Right renal pelvis (tissue), 4 donors: ENCODE results near the gene MOV10L1. TPM values are rescaled to one million over a fixed set of nuclear protein-coding genes. Genes with fewer than 3 reads are reported as not detected.

Experiments used
- DNase-seq, 4 donors: peaks; one replicate each; pipeline ENCODE4 v3.0.0-alpha.2; 2013; ENCODE audit warnings: low read depth in 4 of 4, low spot score in 3 of 4, missing footprints in 1 of 4
- polyA plus RNA-seq, 4 donors: library from polyadenylated mRNA; unstranded; fragments of 120-200 nt; gene quantifications; one replicate each; pipeline ENCODE4 v1.2.1, GENCODE V29; 2013; ENCODE audit not compliant: insufficient read length in 4 of 4

Gene MOV10L1
- 1 to 10 TPM in 1 of 4 donors, under 1 TPM in 3; 0.33 to 1.2 (median 0.71) TPM for polyA plus RNA-seq

DNA sequence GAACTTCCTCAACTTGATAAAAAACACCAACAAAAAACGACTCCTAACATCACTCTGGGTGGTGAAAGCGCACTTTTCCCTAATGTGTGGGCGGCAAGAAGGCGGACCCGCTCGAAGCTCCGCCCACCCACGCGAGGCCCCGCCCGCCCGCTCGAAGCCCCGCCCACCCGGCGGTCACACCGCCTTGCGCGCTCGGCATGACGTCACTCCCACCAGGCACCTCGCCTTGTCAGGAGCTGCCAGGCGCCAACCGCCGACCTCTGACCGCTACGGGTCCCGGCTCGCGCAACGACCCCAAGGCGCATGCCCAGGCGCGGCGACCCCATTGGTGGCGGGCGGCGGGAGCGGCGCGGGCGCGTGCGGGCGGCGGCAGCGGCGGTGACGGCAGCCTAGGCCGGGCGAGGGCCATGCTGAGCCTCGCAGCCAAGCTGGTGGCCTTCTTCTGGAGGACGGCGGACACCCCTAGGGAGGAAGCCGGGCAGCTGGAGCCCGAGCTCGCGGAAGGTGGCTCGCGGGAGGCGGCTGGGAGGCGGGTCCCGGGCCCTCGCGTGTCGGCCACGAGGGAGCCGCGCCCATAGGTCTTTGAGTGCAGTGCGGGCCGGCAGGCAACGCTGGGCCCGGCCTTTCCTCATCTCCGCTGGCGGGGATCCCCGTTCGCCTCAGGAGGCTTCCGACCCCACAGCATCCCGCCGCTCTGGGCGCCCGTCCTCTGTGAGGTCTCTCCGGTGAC lies at the start of gene MOV10L1:
MOV10L1 (plus strand) TSS at position 325 of the 730 bp plus-strand sequence; CDS start at position 408, 83 bp downstream.
- DNase-seq, result no peak

DNA sequence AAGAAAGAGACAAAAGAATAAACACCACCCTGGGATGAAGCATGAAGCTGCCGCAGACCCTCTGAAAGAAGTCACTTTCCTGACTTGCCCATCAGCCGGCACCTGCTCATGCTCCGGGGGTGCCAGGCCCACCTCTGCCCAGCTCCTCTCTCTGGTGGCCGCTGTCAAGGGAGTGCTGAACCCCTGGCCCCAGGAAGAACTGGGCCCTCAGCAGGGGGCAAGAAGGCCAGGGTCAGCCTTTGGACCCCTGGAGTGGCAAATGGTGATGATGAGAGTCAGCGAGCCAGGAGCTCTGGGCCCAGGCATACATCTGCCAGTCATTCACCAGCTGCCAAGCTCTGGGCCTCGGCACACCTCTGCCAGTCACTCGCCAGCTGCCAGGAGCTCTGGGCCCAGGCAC lies 49.1 kb upstream of the MOV10L1 start:
- DNase-seq, result no peak

DNA sequence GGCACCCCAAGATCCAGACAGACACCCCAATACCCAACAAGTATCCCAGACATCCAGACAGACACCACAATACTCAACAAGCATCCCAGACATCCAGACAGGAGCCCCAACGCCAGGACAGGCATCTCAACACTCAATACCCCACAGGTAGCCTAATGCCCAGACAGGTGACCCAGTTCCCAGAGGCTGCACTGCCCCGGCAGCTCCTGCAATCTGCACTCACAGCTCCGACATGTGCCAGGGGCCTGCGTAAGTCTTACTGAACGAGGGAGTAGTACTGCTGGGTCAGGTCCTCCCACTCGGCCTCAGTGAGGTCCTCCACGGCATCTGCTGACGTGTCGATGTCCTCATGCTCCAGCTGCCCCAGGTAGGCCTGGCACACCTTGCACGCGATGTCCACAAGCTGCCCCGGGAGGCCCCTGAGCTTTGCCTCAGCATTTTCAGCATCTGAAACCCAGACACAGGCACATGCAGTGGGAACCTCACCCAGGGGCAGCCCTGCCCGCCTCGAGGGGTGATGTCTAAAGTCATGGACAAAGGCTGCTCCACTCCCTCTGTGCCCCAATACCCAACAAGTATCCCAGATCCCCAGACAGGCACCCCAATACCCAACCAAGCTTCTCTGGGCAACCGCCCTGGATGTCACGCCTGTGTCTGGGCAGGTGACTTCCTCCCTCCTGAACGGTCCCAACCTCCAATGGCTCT lies 48.3 kb upstream of the MOV10L1 start:
- DNase-seq, result no peak

DNA sequence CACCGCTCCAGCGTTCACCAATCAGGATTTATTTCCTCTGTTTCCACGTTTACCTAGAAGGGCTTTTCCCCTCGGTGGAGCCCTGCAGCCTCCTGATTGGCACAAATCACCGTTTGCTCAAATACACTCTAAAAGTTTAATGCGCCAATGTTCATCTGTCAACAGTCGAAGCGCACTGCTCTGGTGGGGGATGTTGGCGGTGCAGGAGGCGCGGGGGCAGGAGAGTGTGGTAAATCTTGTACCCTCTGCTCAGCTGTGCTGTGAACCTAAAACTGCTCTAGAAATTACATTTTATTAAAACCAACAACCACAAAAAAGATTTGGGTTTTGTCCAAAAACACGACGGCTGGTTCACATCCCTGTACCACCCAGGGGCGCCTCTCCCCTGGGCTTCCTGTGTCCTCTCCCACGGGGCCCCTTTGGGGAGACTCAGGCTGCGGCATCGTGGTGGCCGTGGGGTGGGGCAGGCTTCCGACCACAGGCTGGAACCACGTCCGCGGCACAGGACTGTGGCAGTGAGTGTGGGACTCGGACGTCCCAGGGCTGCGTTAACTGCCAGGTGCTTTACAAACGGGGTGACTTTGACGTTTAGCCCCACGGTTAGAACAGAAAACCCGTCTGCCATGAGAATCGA lies 45.2 kb upstream of the MOV10L1 start:
- DNase-seq, result no peak

DNA sequence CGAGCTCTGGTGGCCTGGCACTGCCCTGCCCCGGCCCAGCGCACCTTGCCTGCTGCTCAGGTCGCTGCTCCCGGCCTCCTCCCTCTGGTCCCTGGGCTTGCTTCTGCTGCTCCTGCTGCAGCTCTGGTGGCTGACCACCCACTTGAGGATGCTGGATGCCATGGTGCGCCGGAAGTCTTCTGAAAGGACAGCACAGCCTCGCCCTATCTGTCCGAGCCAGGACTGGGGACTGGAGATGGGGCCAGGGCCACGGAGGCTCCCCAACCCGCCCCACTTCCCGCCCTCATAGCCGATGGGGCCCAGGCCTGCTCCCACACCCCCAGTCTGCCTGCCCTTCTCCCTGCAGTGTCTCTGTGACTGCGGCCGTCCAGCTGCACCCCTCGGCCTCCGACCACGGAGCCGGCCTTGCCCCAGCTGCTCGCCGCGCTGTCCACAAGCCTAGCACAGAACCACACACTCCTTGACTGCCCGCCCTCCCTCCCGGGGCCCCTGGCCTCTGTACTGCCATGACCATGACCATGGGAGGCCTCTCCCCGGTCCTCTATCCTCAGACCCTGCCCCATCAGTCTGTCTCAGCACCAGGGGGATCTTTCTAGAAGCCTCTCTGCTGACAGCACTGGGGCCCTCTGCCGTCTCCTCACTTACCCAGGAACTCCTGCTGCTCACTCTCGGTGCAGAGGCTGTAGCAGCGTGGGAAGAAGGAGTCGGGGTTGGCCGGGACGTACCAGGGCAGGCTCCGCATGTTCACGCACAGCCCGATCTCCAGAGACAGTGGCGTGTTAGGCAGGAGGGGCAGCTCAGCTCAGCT lies 44.4 kb upstream of the MOV10L1 start:
- DNase-seq, result no peak

DNA sequence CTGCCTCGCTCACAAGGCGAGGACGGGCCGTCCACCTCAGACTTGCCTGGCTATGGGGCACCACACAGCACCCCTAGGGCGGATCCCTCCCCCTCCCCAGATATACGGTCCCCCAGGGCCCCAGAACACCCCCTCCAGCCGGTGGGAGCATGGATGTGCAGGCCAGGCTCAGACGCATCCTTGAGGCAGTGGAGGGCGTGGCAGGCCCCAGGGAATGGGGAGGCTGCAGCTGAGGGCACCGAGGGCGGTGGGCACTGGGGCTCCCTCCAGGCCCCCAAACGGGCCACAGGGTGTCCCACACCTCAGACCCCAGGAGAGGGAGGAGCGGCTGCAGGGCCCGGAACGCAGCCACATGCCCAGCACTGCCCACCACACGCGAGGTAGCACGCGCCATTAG lies 43.8 kb upstream of the MOV10L1 start:
- DNase-seq, result no peak

DNA sequence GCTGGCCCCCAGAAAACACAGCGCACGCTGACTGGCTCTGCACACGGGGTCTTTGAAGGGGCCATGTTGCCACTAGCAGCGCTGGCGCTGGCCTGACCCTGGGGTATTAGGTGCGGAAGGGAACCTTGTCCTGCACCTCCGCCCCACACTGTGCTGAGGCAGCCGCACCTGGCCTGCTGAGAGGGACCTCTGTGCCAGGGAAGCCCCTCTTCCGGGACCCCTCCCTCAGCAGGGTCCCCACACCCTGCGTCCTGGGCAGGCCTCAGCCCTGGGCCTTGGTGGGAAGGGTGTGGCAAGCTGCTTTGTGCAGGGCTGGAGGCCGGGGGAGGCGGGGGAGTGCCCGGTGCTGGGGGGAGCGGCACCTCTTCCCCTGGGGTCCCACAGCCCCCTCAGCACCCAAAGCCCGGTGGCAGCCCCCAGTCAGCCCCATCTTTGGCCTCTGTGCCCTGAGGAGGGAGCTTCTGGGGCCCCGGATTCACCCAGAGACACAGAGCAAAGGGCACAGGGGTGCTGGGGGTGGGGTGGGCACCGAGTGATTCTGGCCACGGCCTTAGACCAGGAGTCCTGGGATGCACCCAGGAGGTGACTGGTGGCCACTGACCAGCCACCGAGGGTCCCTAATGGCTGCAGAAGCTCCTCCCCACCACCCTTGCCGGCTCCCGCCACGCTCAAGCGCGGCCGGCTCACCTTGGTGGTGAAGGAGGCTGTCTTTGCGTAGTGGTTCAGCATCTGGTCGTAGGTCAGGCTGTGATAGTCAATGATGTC lies 43.1 kb upstream of the MOV10L1 start:
- DNase-seq, result no peak

DNA sequence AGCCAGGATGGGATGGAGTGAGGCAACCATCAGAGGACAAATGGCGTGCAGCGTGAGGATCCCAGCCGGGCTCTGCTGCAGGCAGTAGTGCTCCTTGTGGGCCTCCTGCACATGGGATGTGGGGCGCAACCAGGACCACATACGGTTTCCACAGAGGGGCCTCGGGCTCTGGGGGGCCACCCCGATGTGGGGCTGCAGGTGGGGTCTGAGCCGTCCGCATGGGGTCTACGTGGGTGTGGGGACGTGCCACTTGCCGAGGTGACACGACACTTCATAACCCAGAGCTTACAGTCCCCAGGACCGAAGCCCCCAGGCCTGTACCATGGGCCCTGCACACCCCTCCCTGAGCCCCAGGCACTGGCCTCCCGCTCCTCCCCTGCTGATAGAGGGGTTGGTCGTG lies 42.5 kb upstream of the MOV10L1 start:
- DNase-seq, result no peak

DNA sequence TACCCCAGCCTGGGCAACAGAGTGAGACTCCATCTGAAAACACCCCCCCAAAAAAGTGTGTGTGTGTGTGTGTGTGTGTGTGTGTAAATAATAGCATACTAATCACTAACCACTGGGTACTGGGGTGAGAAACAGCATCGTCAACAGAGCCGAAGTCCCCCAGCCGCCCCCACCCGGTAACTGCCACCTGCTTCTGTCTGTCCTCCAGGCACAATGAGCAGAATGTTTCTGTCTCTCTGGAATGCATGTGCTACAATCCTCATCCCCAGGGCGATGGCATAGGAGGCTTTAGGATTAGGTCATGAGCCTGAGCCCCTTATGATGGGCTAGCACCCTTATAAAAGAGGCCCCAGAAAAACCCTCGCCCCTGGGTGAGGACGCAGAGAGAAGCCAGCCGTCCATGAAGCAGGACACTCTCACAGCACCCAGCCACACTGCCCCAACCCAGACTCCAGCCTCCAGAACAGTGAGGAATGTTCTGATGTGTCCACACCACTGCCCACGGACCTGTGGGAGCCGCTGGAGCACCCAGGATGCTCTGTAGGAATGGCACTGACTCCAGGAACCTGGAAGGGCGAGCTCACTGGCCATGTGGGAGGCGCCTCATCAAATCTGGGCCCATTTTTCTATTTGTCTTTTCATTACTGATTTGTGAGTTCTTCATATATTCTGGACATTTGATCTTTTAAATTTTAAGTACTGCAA lies 41.6 kb upstream of the MOV10L1 start:
- DNase-seq, result no peak

DNA sequence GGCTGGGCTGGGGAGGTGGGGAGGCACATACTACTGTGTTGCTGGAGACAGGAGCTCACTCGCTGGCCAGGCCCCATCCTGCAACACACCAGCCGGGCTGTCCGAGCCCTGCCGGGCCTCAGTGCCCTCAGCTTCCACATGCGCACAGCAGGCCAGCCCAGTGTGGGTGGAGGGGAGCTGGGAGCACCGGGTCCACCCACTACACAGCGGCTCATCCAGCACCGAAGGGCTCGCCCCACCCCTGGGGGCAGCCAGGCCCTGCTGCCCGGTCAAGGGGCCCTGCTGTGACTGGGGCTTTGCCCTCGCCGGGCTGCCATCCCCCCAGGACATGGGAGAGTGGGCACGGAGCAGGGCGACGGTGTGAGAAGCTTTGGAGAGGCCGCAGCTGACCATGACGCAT lies 41.0 kb upstream of the MOV10L1 start:
- no peak for DNase-seq

DNA sequence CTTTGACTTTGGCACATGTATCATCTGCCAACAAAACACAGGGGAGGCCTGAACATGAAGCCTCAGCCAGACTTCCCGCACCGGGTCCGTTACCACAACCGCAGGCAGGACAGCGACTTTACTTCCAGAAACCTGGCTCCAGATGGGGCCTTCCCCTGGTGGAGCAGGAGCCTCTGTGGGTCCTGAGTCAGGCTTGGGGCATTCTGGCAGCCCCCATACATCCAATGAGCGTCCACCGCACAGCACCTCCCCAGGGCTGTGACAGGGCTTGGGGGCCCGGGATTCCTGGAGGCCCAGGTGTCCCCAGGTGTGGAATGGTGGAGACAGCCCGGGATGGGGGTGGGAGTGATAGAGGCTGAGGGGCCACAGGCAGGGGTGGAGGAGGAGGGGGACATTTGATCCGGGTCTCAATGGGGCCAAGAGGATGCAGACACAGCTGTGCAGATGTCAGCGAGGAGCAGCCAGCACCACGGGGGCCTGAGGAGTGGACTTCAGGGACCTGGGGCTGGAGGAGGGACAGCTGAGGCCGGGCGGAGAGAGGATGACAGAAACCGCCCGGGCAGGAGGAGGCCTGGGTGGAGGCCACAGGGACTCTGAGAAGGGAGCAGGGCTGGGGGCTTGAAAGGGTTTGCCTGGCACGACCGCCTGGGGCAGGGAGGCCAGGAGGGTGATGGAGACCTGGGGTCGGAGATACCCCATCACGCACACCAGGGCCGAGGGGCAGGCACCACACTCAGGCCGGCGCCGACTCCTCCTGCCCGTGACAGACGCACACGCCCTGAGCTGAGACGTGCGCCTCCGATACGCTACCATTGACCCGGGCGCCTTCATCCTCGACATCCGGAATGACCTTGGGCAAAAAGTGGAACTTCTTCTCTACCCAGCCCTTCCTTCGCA lies 40.3 kb upstream of the MOV10L1 start:
- no peak for DNase-seq

DNA sequence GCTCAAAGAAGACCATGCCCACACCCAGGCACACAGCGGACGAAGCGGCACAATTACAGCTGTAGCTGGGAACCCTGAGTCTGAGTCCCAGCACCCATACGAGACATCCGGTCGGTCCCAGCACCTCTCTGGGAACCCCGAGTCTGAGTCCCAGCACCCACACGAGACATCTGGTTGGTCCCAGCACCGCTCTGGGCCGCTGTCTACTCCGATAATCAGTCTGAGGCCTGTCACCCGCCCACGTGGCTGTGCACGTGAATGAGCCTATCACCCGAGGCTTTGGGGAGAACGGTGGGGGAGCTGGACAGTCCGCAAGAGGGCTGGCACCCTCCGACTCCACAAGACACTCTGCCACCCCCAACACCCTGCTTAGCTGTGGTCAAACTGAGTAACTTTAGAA lies 37.9 kb upstream of the MOV10L1 start:
- no peak for DNase-seq

DNA sequence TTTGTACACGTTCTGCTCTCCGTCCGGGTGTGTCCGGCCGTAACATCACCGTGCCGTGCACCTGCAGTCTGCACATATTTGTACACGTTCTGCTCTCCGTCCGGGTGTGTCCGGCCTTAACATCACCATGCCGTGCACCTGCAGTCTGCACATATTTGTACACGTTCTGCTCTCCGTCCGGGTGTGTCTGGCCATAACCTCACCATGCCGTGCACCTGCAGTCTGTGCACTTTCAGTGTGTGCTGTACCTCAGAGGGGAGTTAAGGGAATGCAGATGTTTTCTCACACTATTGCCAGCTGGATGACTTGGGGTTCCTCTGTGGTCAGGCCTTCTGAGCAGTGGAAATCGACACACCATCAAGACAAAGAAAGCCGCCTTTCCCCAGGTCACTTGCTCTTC lies 35.9 kb upstream of the MOV10L1 start:
- no peak for DNase-seq

DNA sequence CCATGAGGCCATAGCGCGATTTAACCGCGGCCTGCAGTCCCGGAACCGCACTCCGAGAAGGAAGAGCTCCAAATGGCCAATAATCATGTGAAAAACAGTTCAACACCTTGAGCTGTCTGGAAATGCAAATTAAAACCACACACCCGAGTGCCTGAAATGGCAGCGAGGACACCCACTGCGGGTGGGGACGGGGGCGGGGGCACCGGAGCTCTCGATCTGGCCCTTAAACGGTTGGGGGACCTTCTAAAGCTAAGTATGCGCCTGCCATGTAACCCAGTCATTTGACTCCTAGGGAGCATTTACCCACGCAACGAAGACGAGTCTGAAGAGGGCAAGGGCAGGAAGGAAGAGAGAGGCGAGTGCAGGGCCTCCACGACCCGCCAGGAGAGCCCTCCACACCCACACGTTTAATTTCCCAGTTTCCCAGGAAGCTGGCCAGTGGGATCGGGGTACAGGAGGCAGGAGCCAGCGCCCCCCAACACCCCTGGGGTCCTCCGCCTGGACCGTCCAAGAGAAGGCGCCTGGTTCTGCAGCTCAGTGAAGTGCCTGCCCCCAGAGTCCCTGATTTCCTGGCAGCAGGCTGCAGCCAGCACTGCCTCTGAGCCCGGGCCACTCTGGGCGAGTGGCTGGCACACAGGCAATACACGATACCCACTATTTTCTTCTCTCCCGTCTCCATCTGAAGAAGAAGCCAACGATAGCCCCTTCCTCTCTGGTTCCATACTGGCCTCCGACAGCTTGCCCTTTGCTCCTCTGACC lies 33.4 kb upstream of the MOV10L1 start:
- DNase-seq, result no peak

DNA sequence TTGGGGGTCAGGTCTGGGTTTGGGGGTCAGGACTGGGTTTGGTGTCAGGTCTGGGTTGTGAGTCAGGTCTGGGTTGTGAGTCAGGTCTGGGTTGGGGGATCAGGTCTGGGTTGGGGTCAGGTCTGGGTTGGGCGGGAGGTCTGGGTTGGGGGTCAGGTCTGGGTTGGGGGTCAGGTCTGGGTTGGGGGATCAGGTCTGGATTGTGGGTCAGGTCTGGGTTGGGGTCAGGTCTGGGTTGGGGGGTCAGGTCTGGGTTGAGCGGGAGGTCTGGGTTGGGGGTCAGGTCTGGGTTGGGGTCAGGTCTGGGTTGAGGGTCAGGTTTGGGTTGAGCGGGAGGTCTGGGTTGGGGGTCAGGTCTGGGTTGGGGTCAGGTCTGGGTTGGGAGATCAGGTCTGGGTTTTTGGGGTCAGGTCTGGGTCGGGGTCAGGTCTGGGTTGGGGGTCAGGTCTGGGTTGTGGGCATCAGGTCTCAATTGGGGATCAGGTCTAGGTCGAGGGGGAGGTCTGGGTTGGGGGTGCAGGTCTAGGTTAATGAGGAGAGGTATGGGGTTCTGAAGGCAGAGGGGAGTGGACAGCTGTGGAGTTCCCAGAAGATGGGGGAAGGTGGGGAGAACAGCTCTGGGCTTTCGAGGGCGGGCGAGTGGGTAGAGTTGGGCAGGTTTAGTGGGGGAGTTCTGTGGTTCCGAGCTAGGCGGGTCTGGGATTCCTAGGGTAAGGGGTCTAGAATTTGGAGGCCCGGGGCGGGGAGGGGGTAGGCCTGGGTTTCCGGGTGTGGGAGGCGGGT lies 32.3 kb upstream of the MOV10L1 start:
- no peak for DNase-seq

DNA sequence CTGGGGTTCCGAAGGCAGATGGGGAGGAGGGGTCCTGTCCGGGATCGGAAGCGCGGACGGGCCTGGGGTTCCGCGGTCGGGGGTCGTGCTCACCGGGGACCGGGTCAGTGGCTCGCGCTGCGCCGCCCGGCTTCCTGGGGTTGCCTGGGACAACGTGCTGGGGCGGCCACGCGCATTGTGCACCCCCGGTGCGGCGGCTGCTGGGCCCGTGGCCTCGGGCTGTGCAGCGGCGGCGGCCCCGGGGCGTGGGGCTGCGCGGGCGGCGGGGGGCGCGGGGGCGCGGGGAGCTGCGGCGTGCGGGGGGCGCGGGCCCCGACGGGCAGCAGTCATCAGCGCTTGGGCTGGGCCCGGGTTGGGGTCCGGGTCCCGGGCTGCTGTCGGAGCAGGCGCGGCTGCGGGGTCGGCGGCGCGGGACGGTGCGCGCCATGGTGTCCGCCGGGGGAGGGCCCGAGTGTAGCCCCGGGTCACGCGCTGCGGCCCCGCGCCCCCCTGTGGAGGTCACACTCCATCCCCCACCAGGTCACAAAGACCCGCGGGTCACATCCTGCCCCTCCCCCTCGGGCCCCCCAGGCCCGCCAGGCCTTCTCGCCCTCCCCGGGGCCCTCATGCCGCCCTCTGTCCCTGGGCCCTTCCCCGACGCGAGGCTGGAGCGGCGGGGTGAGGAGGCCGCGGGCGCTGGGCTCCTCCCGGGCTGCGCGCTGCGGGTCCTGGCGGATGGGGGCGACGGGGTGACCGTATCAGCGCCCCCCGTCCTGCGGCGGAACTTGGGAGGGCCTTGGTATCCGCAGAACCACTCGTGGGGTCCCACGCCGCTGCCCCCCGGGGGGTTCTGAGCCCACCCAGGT lies 31.5 kb upstream of the MOV10L1 start, which contains the start of gene TTLL8:
TTLL8 (minus strand) TSS at position 238 of the 845 bp plus-strand sequence.
- DNase-seq, result no peak
